ENCODE results near the gene SLC30A7.
A peak's percentile ranks its signal among the peaks of the same experiment; 100 is the strongest.

The SLC30A7 gene

GRCh38 chr1:100862591-100862990 lies 33.3 kb upstream of the SLC30A7 start:
- no peak for TF ChIP-seq CTCF (IDR thresholded peaks at IDR 0.05; ENCODE audit: control insufficient read depth, extremely low read depth, insufficient read depth)
- no peak for DNase-seq (ENCODE audit: low read depth)

GRCh38 chr1:100866041-100866900 lies 29.6 kb upstream of the SLC30A7 start:
- H3K4me3 ChIP-seq (ENCODE audit: low read depth, low read length): no peak overlapping the region
- DNase-seq (ENCODE audit: low read depth): no peak

More at GRCh38 chr1:100862591-100862990, 33.3 kb upstream of the SLC30A7 start:
- no peak overlapping the region for H3K4me3 ChIP-seq (ENCODE audit: low read depth, low read length)

GRCh38 chr1:100866901-100867206 lies 29.0 kb upstream of the SLC30A7 start:
- no peak for DNase-seq (ENCODE audit: low read depth)
- no peak for TF ChIP-seq CTCF (IDR thresholded peaks at IDR 0.05; ENCODE audit: control insufficient read depth, extremely low read depth, insufficient read depth)
- no peak overlapping the region for H3K4me3 ChIP-seq (ENCODE audit: low read depth, low read length)

More at GRCh38 chr1:100866041-100866900, 29.6 kb upstream of the SLC30A7 start:
- TF ChIP-seq CTCF (IDR thresholded peaks at IDR 0.05; ENCODE audit: control insufficient read depth, extremely low read depth, insufficient read depth): peak; percentile 70

- TF ChIP-seq CTCF (IDR thresholded peaks at IDR 0.05; ENCODE audit: control insufficient read depth, extremely low read depth, insufficient read depth): peak; percentile 55
- no peak overlapping the region for H3K4me3 ChIP-seq (ENCODE audit: low read depth, low read length)
- no peak for DNase-seq (ENCODE audit: low read depth)
These were observed 27.4 kb upstream of the SLC30A7 start for GRCh38 chr1:100868364-100868995.

- no peak for TF ChIP-seq CTCF (IDR thresholded peaks at IDR 0.05; ENCODE audit: control insufficient read depth, extremely low read depth, insufficient read depth)
- H3K4me3 ChIP-seq (ENCODE audit: low read depth, low read length): no peak overlapping the region
- no peak for DNase-seq (ENCODE audit: low read depth)
These were observed 25.9 kb upstream of the SLC30A7 start for GRCh38 chr1:100869996-100870395.

- DNase-seq (ENCODE audit: low read depth): peak; percentile 72
- peak overlapping the region; percentile 13; the same call in 1 of the 2 replicates for H3K4me3 ChIP-seq (ENCODE audit: low read depth, low read length)
- no peak for TF ChIP-seq CTCF (IDR thresholded peaks at IDR 0.05; ENCODE audit: control insufficient read depth, extremely low read depth, insufficient read depth)
These were observed 21.5 kb upstream of the SLC30A7 start for GRCh38 chr1:100874433-100874832.
